Sciatic nerve (tissue), 2 donors: ENCODE results near the gene BLTP3A. TPM values are rescaled to one million over a fixed set of nuclear protein-coding genes. Genes with fewer than 3 reads are reported as not detected.
A peak's percentile ranks its signal among the peaks of the same experiment; 100 is the strongest.
"Not testable (repeated sequence)": the region's sequence is repeated elsewhere in the genome, so short reads cannot be mapped to it uniquely, and the experiment has no call there.

Source experiments
- ATAC-seq: fragments of 200-7000 bp; cut with Tn5 transposase; one replicate; pipeline ENCODE4 v1.9.1; 2020; ENCODE audit warnings: mild to moderate bottlenecking, moderate library complexity
- DNase-seq: peaks from one replicate; pipeline ENCODE4 v3.0.0-alpha.2; 2020; ENCODE audit warnings: low spot score
- intact Hi-C: fragments of 100-400 bp; cut with DNase I; formaldehyde crosslinking; loops from one replicate; pipeline ENCODE4 v1.14.2; 2022
- total RNA-seq: library from RNA; stranded (reverse); fragmentation: NEBNext Ultra II Directional; extraction: Animal tissue kit (Norgen Biotek cat#: 25700); gene quantifications from one replicate; pipeline ENCODE4 v1.2.1, GENCODE V29; 2021
- donor health status: DM: no; HTN: no; CAD: no.
- donor health status: DM: no; HTN: no; CAD: no.

Gene BLTP3A
- total RNA-seq, 1 donor from 2014 or later: 13.6 TPM

GRCh38 chr6:34818872-34819570, 27.1 kb downstream of the BLTP3A start:
- intact Hi-C loops, DNase-seq: not testable (repeated sequence)
- peak; percentile 54 for ATAC-seq

GRCh38 chr6:34819571-34820480, 27.9 kb downstream of the BLTP3A start:
- DNase-seq (no peak), ATAC-seq (no peak)
- intact Hi-C loops: no loop called here

DNA sequence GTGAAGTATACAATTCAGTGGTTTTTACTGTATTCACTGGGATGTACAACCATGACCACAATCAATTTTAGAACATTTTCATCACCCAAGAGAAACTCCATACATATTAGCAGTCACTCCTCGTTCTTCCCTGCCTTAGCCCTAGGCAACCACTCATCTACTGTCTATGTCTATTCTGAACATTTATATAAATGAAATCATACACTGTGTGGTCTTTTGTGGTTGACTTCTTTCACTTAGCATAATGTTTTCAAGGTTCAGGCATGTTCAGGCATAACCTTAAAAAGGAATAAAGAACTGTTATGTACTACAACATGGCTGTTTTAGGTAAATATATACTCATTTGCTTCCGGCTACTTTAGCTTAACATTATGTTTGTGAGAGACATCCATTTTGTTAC, 37.3 kb downstream of the BLTP3A start:
- DNase-seq (no peak), ATAC-seq (no peak)
- intact Hi-C loops: no loop called here

- intact Hi-C loops: no loop called here
- ATAC-seq (no peak), DNase-seq (no peak)
Observed at GRCh38 chr6:34832942-34833341, 41.1 kb downstream of the BLTP3A start.

DNA sequence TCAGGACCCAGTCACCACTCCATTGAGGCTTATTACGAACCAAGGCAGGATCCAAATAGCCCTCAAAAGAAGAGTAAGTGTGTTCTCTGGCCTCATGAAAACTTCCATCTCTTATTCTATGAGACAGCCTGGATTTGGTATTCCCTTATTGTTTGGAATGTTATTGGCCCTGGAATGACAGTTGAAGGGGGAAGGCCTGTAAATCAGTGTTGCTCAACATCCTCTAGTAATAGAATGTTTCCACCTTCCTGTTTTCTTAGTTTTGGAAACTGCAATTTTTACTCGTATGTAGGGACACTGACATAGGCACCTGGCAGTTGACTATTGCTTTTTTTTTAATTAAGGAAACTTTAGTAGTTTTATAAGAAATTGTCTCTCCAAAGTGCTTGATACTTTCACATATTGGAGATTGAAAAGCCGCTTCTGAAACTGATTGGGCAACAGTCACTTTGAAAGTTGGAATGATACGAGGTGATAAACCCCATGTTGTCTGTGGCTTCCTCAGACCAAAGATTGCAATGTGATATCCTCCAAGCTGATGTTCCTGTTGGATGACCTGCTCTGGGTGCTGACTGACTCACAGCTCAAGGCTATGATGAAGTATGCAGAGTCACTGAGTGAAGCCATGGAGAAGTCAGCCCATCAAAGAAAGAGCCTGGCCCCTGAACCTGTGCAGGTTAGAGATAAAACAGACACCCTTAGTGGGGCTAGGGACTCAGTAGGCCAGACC, 43.1 kb downstream of the BLTP3A start:
- no peak for DNase-seq
- peak; percentile 91 for ATAC-seq
- intact Hi-C loops: no loop called here

- intact Hi-C loops: no loop called here
- DNase-seq (no peak), ATAC-seq (peak; percentile 53)
Observed at GRCh38 chr6:34836008-34836407, 44.1 kb downstream of the BLTP3A start.

DNA sequence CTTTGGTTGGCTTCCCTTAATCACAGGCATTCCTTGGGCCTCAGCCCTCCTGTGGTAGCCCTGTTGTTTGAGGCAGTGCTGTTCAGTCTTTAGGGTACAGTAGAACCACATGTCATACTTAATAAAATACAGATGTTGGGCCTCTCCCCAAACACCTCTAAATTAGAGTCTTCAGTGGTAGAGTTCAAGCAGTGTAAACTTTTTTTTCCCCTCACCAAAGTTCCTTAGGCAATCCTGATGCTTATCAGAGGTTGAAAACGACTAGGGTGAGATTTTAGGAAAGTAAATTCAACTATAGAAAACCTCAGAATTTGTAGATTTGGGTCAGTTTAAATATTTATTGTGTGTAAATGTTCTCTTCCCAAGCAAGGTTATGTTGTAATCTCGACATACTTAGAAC, 44.6 kb downstream of the BLTP3A start:
- intact Hi-C loops: no loop called here
- DNase-seq (no peak), ATAC-seq (peak; percentile 44)

DNA sequence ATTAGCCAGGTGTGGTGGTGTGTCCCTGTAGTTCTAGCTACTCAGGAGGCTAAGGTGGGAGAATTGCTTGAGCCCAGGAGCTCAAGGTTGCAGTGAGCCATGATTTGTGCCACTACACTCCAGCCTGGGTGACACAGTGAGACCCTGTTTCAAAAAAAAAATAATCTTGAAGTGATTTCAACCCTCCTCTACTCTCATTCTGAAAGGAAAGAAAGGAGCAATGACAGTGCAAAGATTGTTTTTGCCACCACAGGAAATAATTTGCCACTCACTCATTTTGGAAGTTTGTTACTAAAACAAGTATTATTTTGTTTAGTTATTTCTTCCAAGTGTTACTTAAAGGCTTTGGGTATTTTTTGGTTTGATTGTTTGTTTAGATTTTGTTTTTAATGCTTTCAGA, 45.6 kb downstream of the BLTP3A start:
- intact Hi-C loops: no loop called here
- no peak for DNase-seq
- no peak for ATAC-seq

- intact Hi-C loops: no loop called here
- ATAC-seq: no peak
- no peak for DNase-seq
Observed at GRCh38 chr6:34839666-34840352, 47.9 kb downstream of the BLTP3A start.

Other genes with a start within 250 kb of the BLTP3A start
- not detected for gene SPDEF, start 235.8 kb upstream of the BLTP3A start, total RNA-seq
- gene ILRUN, start 95.3 kb upstream of the BLTP3A start, total RNA-seq: 58.6 TPM
- 38.4 TPM for gene SNRPC, start 34.6 kb upstream of the BLTP3A start, total RNA-seq
- gene TAF11, start 96.0 kb downstream of the BLTP3A start, total RNA-seq: 18.7 TPM
- 49.7 TPM for gene ANKS1A, start 97.2 kb downstream of the BLTP3A start, total RNA-seq